HepG2 (cell line): Measurements from ENCODE around the gene ORC1. TPM values are rescaled to one million over a fixed set of nuclear protein-coding genes. Genes with fewer than 3 reads are reported as not detected.

Source experiments
- ATAC-seq: fragments of 200-7000 bp; cut with Tn5 transposase; 3 replicates; pipeline ENCODE4 v1.9.1; 2020; ENCODE audit warnings: mild to moderate bottlenecking, moderate library complexity
- BruUV-seq: library from RNA; stranded (reverse); fragments of 400-500 nt; replicated peaks from 2 replicates; lab custom pipeline; 2021; lab: Mats Ljungman, UMichigan
- CTCF ChIA-PET: fragments of 300-600 bp; formaldehyde crosslinking; extraction: SDS; loops from one replicate; lab custom pipeline; 2021; ENCODE audit warnings: low total read pairs, inconsistent platforms, low intra/inter-chr PET ratio; lab: Yijun Ruan, JAX
- POLR2A ChIA-PET: fragments of 350-600 bp; sonication (Branson Sonifier 250); formaldehyde crosslinking; loops from one replicate; lab custom pipeline; 2020; ENCODE audit warnings: antibody characterized with exemption, inconsistent platforms; lab: Yijun Ruan, JAX
- DNase-seq: peaks from one replicate; pipeline ENCODE4 v3.0.0-alpha.2; 2015; ENCODE audit warnings: low spot score
- FAIRE-seq: peaks from 3 replicates; lab custom pipeline; 2011; peaks lifted over from hg19 to GRCh38; lab: Jason Lieb, UNC
- H2AFZ ChIP-seq: one replicate; pipeline ENCODE4 v1.6.1; 2011; ENCODE audit warnings: low read length, inconsistent platforms
- H3K27ac ChIP-seq: fragments of 300-600 bp; 3 replicates; pipeline ENCODE4 v1.8.0; 2011; ENCODE audit warnings: mixed run types, mild to moderate bottlenecking, mixed read lengths, low read length, inconsistent platforms; ENCODE audit not compliant: insufficient read depth; ENCODE audit errors: extremely low read length
- H3K27me3 ChIP-seq, 2 experiments: fragments of 200-600 bp in 1 of 2; 2 replicates in 1 of 2; 3 replicates in 1 of 2; pipeline versions ENCODE4 v1.6.0 to v1.8.0; 2011; ENCODE audit warnings: low read length in 2 of 2, mild to moderate bottlenecking in 2 of 2, moderate library complexity in 2 of 2, inconsistent platforms in 1 of 2; ENCODE audit not compliant: insufficient read depth in 2 of 2, control insufficient read depth in 1 of 2
- H3K36me3 ChIP-seq, 2 experiments: fragments of 200-600 bp in 1 of 2; replicated peaks in 1 of 2; 2 replicates in 1 of 2; 3 replicates in 1 of 2; pipeline versions ENCODE4 v1.5.1 to v1.8.0; 2011; ENCODE audit warnings: low read length in 2 of 2, inconsistent platforms in 1 of 2; ENCODE audit not compliant: insufficient read depth in 2 of 2, control insufficient read depth in 1 of 2
- H3K4me1 ChIP-seq: 2 replicates; pipeline ENCODE4 v1.5.1; 2012; ENCODE audit warnings: low read length, inconsistent platforms; ENCODE audit not compliant: insufficient read depth
- H3K4me2 ChIP-seq: 2 replicates; pipeline ENCODE4 v1.6.0; 2011; ENCODE audit warnings: low read depth, low read length, inconsistent platforms
- H3K4me3 ChIP-seq, 3 experiments: fragments of 200-600 bp in 1 of 3; sonication (generic), shearing (Covaris generic) in 1 of 3; replicated peaks in 1 of 3; 2 replicates each; pipeline ENCODE4 v1.5.1; 2011 to 2016; ENCODE audit warnings: low read length in 3 of 3, inconsistent platforms in 2 of 3, low read depth in 2 of 3, mild to moderate bottlenecking in 2 of 3, control low read depth in 1 of 3, mixed read lengths in 1 of 3; ENCODE audit not compliant: insufficient read depth in 1 of 3
- H3K79me2 ChIP-seq: one replicate; pipeline ENCODE4 v1.6.1; 2011; ENCODE audit warnings: low read length, inconsistent platforms; ENCODE audit not compliant: insufficient read depth
- H3K9ac ChIP-seq: 2 replicates; pipeline ENCODE4 v1.6.0; 2011; ENCODE audit warnings: mild to moderate bottlenecking, low read depth, low read length, inconsistent platforms; ENCODE audit not compliant: insufficient read depth
- H3K9me3 ChIP-seq: 2 replicates; pipeline ENCODE4 v1.5.1; 2012; ENCODE audit warnings: mild to moderate bottlenecking, low read length
- H4K20me1 ChIP-seq: 2 replicates; pipeline ENCODE4 v1.6.0; 2011; ENCODE audit warnings: inconsistent platforms, mild to moderate bottlenecking, low read length, moderate library complexity; ENCODE audit not compliant: insufficient read depth
- CCDC6 ChIP-seq: sonication (generic); formaldehyde crosslinking; IDR thresholded peaks from 2 replicates; pipeline ENCODE4 v1.8.1; 2022; ENCODE audit warnings: mild to moderate bottlenecking, missing genetic modification reagents, moderate library complexity
- DNMT1 ChIP-seq: sonication (generic); formaldehyde crosslinking; IDR thresholded peaks from 2 replicates; pipeline ENCODE4 v1.5.1; 2020; ENCODE audit warnings: mild to moderate bottlenecking, missing genetic modification reagents
- KLF13 ChIP-seq: sonication (generic); formaldehyde crosslinking; IDR thresholded peaks from 2 replicates; pipeline ENCODE4 v1.4.0; 2020; ENCODE audit warnings: mild to moderate bottlenecking, missing genetic modification reagents
- MXD3 ChIP-seq: IDR thresholded peaks from 2 replicates; pipeline ENCODE4 v1.6.1; 2016; ENCODE audit warnings: mild to moderate bottlenecking, missing biosample characterization, missing genetic modification reagents
- NFYB ChIP-seq: sonication (generic); formaldehyde crosslinking; IDR thresholded peaks from 2 replicates; pipeline ENCODE4 v1.4.0; 2020; ENCODE audit warnings: missing genetic modification reagents
- TCF12 ChIP-seq, 2 experiments: fragments of 450-650 bp in 1 of 2; sonication (generic) in 1 of 2; formaldehyde crosslinking in 1 of 2; IDR thresholded peaks; 2 replicates each; pipeline versions ENCODE4 v1.6.1 to v1.8.0; 2017 to 2022; ENCODE audit warnings: antibody characterized with exemption in 1 of 2, mild to moderate bottlenecking in 1 of 2, missing genetic modification reagents in 1 of 2, moderate library complexity in 1 of 2
- TFE3 ChIP-seq: IDR thresholded peaks from 2 replicates; pipeline ENCODE4 v1.6.1; 2016
- ZFY ChIP-seq: sonication (generic); formaldehyde crosslinking; IDR thresholded peaks from 2 replicates; pipeline ENCODE4 v1.4.0; 2020; ENCODE audit warnings: missing genetic modification reagents
- ZNF331 ChIP-seq: sonication (generic); formaldehyde crosslinking; IDR thresholded peaks from 2 replicates; pipeline ENCODE4 v1.4.0; 2020; ENCODE audit warnings: missing genetic modification reagents
- ZNF333 ChIP-seq: sonication (generic); formaldehyde crosslinking; IDR thresholded peaks from 2 replicates; pipeline ENCODE4 v1.4.0; 2020; ENCODE audit warnings: mild to moderate bottlenecking, missing genetic modification reagents, borderline replicate concordance
- ZNF335 ChIP-seq: sonication (generic); formaldehyde crosslinking; IDR thresholded peaks from 2 replicates; pipeline ENCODE4 v1.4.0; 2020; ENCODE audit warnings: missing genetic modification reagents
- ZNF703 ChIP-seq: sonication (generic); formaldehyde crosslinking; IDR thresholded peaks from 2 replicates; pipeline ENCODE4 v1.5.1; 2020; ENCODE audit warnings: missing genetic modification reagents, mild to moderate bottlenecking, moderate library complexity, borderline replicate concordance
- ZNF761 ChIP-seq: sonication (generic); formaldehyde crosslinking; conservative IDR thresholded peaks from 2 replicates; pipeline ENCODE4 v1.4.0; 2020; ENCODE audit warnings: mild to moderate bottlenecking, missing genetic modification reagents
- ZNF773 ChIP-seq: sonication (generic); formaldehyde crosslinking; IDR thresholded peaks from 2 replicates; pipeline ENCODE4 v1.4.0; 2020; ENCODE audit warnings: missing genetic modification reagents, borderline replicate concordance
- ZNF777 ChIP-seq: sonication (generic); formaldehyde crosslinking; IDR thresholded peaks from 2 replicates; pipeline ENCODE4 v1.4.0; 2020; ENCODE audit warnings: missing genetic modification reagents
- ZNF788 ChIP-seq: sonication (generic); formaldehyde crosslinking; IDR thresholded peaks from 2 replicates; pipeline ENCODE4 v1.5.0; 2020; ENCODE audit warnings: mild to moderate bottlenecking, missing genetic modification reagents, borderline replicate concordance
- WGBS: methylation state at CpG from one replicate; pipeline ENCODE4 v1.1.6; 2017; ENCODE audit warnings: low lambda C conversion rate; 5-methylcytosine and 5-hydroxymethylcytosine counted together
- in situ Hi-C: cut with HindIII; loops from 2 replicates; pipeline ENCODE4 v1.10.0; 2017; ENCODE audit warnings: low pct_unique_long_range_greater_than_20kb; ENCODE audit not compliant: extremely low pct_ligation_motif_present
- intact Hi-C: fragments of 100-400 bp; cut with micrococcal nuclease; formaldehyde crosslinking; loops from one replicate; pipeline ENCODE4 v1.10.0; 2022; ENCODE audit not compliant: unreplicated experiment
- polyA plus RNA-seq, 8 experiments: library from polyadenylated mRNA; depleted of rRNA in 3 of 8; stranded (reverse) in 7 of 8; unstranded in 1 of 8; fragments of >200 nt; fragmentation: Illumina TruSeq in 4 of 8; extraction: Trizol in 4 of 8; gene quantifications; 2 replicates each; pipeline versions ENCODE4 v1.2.1 to v1.2.3, GENCODE V29; 2011 to 2016; ENCODE audit warnings: low read depth in 4 of 8, missing spikeins in 1 of 8, mixed read lengths in 1 of 8; ENCODE audit not compliant: insufficient read depth in 1 of 8
- total RNA-seq, 5 experiments: library from RNA; depleted of rRNA; stranded (reverse); fragments of >200 nt; fragmentation: Illumina TruSeq; extraction: Trizol; gene quantifications; 2 replicates each; pipeline ENCODE4 v1.2.3, GENCODE V29; 2016; ENCODE audit warnings: low read depth in 1 of 5

ORC1 gene
- total and polyA plus RNA-seq, 2 of the 13 experiments (the other 11 are each of a cell fraction or from before 2014, with no cell fraction given): 7.0 to 23.5 TPM

GRCh38 chr1:52432807-52433206 lies 28.6 kb upstream of the ORC1 start:
- 96% methylated on average over 8 of the region's 8 CpGs for WGBS
- TF ChIP-seq DNMT1 (no peak), ZNF703 (CRISPR knock-in tag) (no peak), ZNF773 (CRISPR knock-in tag) (no peak), NFYB (CRISPR knock-in tag) (no peak), ZNF335 (no peak), TFE3 (CRISPR knock-in tag) (no peak), ZFY (no peak), ZNF777 (CRISPR knock-in tag) (no peak), CCDC6 (CRISPR knock-in tag) (no peak), ZNF333 (CRISPR knock-in tag) (no peak), ZNF788 (CRISPR knock-in tag) (no peak), ZNF331 (CRISPR knock-in tag) (no peak), MXD3 (CRISPR knock-in tag) (no peak), KLF13 (CRISPR knock-in tag) (no peak), TCF12 (IDR thresholded peaks at IDR 0.05) (no peak), TCF12 (CRISPR knock-in tag; IDR thresholded peaks at IDR 0.05) (no peak), ZNF761 (no peak)
- in situ Hi-C loops: no loop called here
- Histone ChIP-seq H4K20me1 (no peaks in the 10 kb centered on the region), H3K79me2 (no peaks in the 10 kb centered on the region), H3K4me2 (no peak overlapping the region), H3K36me3 (peaks cover 13 to 55% of the 10 kb centered on the region in 2 experiments), H3K27me3 (no peaks in the 10 kb centered on the region), H3K27ac (no peak overlapping the region), H2AFZ (no peak overlapping the region), H3K9ac (no peak overlapping the region), H3K4me1 (no peaks in the 10 kb centered on the region), H3K9me3 (no peaks in the 10 kb centered on the region), H3K4me3 (no peak overlapping the region)
- ChIA-PET CTCF (no interaction called here), POLR2A (no interaction called here)
- DNase-seq: no peak
- no peak for FAIRE-seq
- no peak for ATAC-seq
- no TSS peak for BruUV-seq
- intact Hi-C loops: no loop called here
